ENCODE measurements around the gene TJAP1. TPM values are rescaled to one million over a fixed set of nuclear protein-coding genes. Genes with fewer than 3 reads are reported as not detected.
A peak's percentile ranks its signal among the peaks of the same experiment; 100 is the strongest.

TJAP1 gene
- polyA plus RNA-seq, 1 donor (not counting 4 experiments of a cell fraction or from before 2014, with no cell fraction given), result 23.3 TPM

- peak overlapping the region; percentile 32 for H3K27ac ChIP-seq (ENCODE audit: control insufficient read depth, insufficient read depth, low read length)
- no peaks in the 10 kb centered on the region for H4K20me1 ChIP-seq (ENCODE audit: control insufficient read depth, extremely low read depth, insufficient read depth, low read length)
These were observed 16.5 kb downstream of the TJAP1 start for GRCh38 chr6:43493833-43494232.

DNA sequence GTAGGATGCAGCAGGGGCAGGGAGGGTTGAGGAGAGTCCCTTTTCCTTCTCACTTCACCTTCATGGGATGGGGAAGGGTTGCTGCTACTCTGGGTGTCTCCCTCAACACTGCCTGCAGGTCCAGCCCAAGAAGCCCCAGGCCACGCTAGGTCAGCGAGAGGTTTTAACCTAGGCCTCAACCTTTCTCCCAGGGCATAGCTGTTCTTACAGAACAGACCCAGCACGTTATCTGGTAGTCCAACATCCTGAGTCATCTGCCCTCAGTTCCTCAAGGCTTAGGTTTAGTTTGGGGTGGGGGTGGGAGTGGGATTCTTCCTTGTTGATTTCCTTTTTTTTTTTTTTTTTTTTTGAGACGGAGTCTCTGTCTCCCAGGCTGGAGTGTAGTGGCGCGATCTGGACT is 17.0 kb downstream of the TJAP1 start:
- DNase-seq (ENCODE audit: low read depth, low spot score) (no peak), FAIRE-seq (no peak)
- no peak overlapping the region for H3K9ac ChIP-seq (ENCODE audit: control insufficient read depth, extremely low read depth, insufficient read depth, low read length)
- H2AFZ ChIP-seq (ENCODE audit: control insufficient read depth, low read length), result no peak overlapping the region
- peaks cover 12 to 31% of the 10 kb centered on the region in 2 experiments for H3K36me3 ChIP-seq (ENCODE audit: control insufficient read depth in 2 of 2, extremely low read depth in 1 of 2, insufficient read depth in 2 of 2, low read length in 2 of 2)
- H3K9me1 ChIP-seq (ENCODE audit: control insufficient read depth, extremely low read depth, insufficient read depth, low read length), result no peaks in the 10 kb centered on the region
- H3K9me3 ChIP-seq (ENCODE audit: control insufficient read depth, low read depth, low read length), result no peaks in the 10 kb centered on the region
- H3K4me1 ChIP-seq (ENCODE audit: control insufficient read depth, extremely low read depth, insufficient read depth, low read length), result peaks cover 59% of the 10 kb centered on the region
- H3K4me3 ChIP-seq (ENCODE audit: control insufficient read depth in 2 of 3, extremely low read depth in 1 of 3, insufficient read depth in 2 of 3, low read depth in 1 of 3, low read length in 3 of 3), result no peak overlapping the region
- H4K20me1 ChIP-seq (ENCODE audit: control insufficient read depth, extremely low read depth, insufficient read depth, low read length), result no peaks in the 10 kb centered on the region
- H3K27me3 ChIP-seq (ENCODE audit: control insufficient read depth, extremely low read depth, insufficient read depth, low read length), result no peaks in the 10 kb centered on the region
- H3K27ac ChIP-seq (ENCODE audit: control insufficient read depth, insufficient read depth, low read length), result peak overlapping the region; percentile 79
- peak overlapping the region; percentile 69 for H3K4me2 ChIP-seq (ENCODE audit: control insufficient read depth, extremely low read depth, insufficient read depth, low read depth, low read length)
- dilution Hi-C loops (cut with MboI; ENCODE audit: extremely low pct_ligation_motif_present, low sequenced_read_pairs), result no loop called here
- peaks cover 13% of the 10 kb centered on the region for H3K79me2 ChIP-seq (ENCODE audit: control insufficient read depth, insufficient read depth, low read length)
- TF ChIP-seq CTCF (optimal IDR thresholded peaks at IDR 0.05 in 1 of 3, IDR thresholded peaks at IDR 0.05 in 1 of 3, conservative IDR thresholded peaks at IDR 0.05 in 1 of 3; ENCODE audit: extremely low read depth in 1 of 3, insufficient read depth in 2 of 3, low read length in 3 of 3) (no peak), EZH2 (IDR thresholded peaks at IDR 0.05; ENCODE audit: low read length) (no peak)

More at GRCh38 chr6:43493833-43494232, 16.5 kb downstream of the TJAP1 start:
- H3K36me3 ChIP-seq (ENCODE audit: control insufficient read depth in 2 of 2, extremely low read depth in 1 of 2, insufficient read depth in 2 of 2, low read length in 2 of 2), result peaks cover 7 to 31% of the 10 kb centered on the region in 2 experiments
- H3K9me1 ChIP-seq (ENCODE audit: control insufficient read depth, extremely low read depth, insufficient read depth, low read length), result peaks cover 2% of the 10 kb centered on the region
- H3K4me1 ChIP-seq (ENCODE audit: control insufficient read depth, extremely low read depth, insufficient read depth, low read length), result peaks cover 59% of the 10 kb centered on the region
- DNase-seq (ENCODE audit: low read depth, low spot score), result no peak
- no peak overlapping the region for H3K4me3 ChIP-seq (ENCODE audit: control insufficient read depth in 2 of 3, extremely low read depth in 1 of 3, insufficient read depth in 2 of 3, low read depth in 1 of 3, low read length in 3 of 3)
- H3K79me2 ChIP-seq (ENCODE audit: control insufficient read depth, insufficient read depth, low read length), result peaks cover 17% of the 10 kb centered on the region
- no peaks in the 10 kb centered on the region for H3K9me3 ChIP-seq (ENCODE audit: control insufficient read depth, low read depth, low read length)
- H2AFZ ChIP-seq (ENCODE audit: control insufficient read depth, low read length), result no peak overlapping the region
- no peaks in the 10 kb centered on the region for H3K27me3 ChIP-seq (ENCODE audit: control insufficient read depth, extremely low read depth, insufficient read depth, low read length)
- dilution Hi-C loops (cut with MboI; ENCODE audit: extremely low pct_ligation_motif_present, low sequenced_read_pairs), result no loop called here
- no peak for TF ChIP-seq EZH2 (IDR thresholded peaks at IDR 0.05; ENCODE audit: low read length)
- FAIRE-seq, result peak; percentile 88
- no peak overlapping the region for H3K9ac ChIP-seq (ENCODE audit: control insufficient read depth, extremely low read depth, insufficient read depth, low read length)
- H3K4me2 ChIP-seq (ENCODE audit: control insufficient read depth, extremely low read depth, insufficient read depth, low read depth, low read length), result peak overlapping the region; percentile 69

- no peaks in the 10 kb centered on the region for H3K9me3 ChIP-seq (ENCODE audit: control insufficient read depth, low read depth, low read length)
- no peaks in the 10 kb centered on the region for H4K20me1 ChIP-seq (ENCODE audit: control insufficient read depth, extremely low read depth, insufficient read depth, low read length)
- H3K4me3 ChIP-seq (ENCODE audit: control insufficient read depth in 2 of 3, extremely low read depth in 1 of 3, insufficient read depth in 2 of 3, low read depth in 1 of 3, low read length in 3 of 3), result no peak overlapping the region
- no peak overlapping the region for H2AFZ ChIP-seq (ENCODE audit: control insufficient read depth, low read length)
- DNase-seq (ENCODE audit: low read depth, low spot score) (no peak), FAIRE-seq (no peak)
- no peak for TF ChIP-seq CTCF (optimal IDR thresholded peaks at IDR 0.05 in 1 of 3, IDR thresholded peaks at IDR 0.05 in 1 of 3, conservative IDR thresholded peaks at IDR 0.05 in 1 of 3; ENCODE audit: extremely low read depth in 1 of 3, insufficient read depth in 2 of 3, low read length in 3 of 3)
- no peak for TF ChIP-seq EZH2 (IDR thresholded peaks at IDR 0.05; ENCODE audit: low read length)
- H3K9ac ChIP-seq (ENCODE audit: control insufficient read depth, extremely low read depth, insufficient read depth, low read length), result no peak overlapping the region
- H3K27ac ChIP-seq (ENCODE audit: control insufficient read depth, insufficient read depth, low read length), result peak overlapping the region; percentile 79
- peak overlapping the region; percentile 69 for H3K4me2 ChIP-seq (ENCODE audit: control insufficient read depth, extremely low read depth, insufficient read depth, low read depth, low read length)
- peaks cover 9% of the 10 kb centered on the region for H3K79me2 ChIP-seq (ENCODE audit: control insufficient read depth, insufficient read depth, low read length)
- H3K4me1 ChIP-seq (ENCODE audit: control insufficient read depth, extremely low read depth, insufficient read depth, low read length), result peaks cover 59% of the 10 kb centered on the region
- dilution Hi-C loops (cut with MboI; ENCODE audit: extremely low pct_ligation_motif_present, low sequenced_read_pairs), result no loop called here
- H3K36me3 ChIP-seq (ENCODE audit: control insufficient read depth in 2 of 2, extremely low read depth in 1 of 2, insufficient read depth in 2 of 2, low read length in 2 of 2), result peaks cover 15 to 36% of the 10 kb centered on the region in 2 experiments
- no peaks in the 10 kb centered on the region for H3K9me1 ChIP-seq (ENCODE audit: control insufficient read depth, extremely low read depth, insufficient read depth, low read length)
- H3K27me3 ChIP-seq (ENCODE audit: control insufficient read depth, extremely low read depth, insufficient read depth, low read length), result no peaks in the 10 kb centered on the region
These were observed 17.4 kb downstream of the TJAP1 start for GRCh38 chr6:43494766-43495165.

Measured in keratinocyte (primary cell).